Measurements from ENCODE around the gene DTNBP1. TPM values are rescaled to one million over a fixed set of nuclear protein-coding genes. Genes with fewer than 3 reads are reported as not detected.

Gene DTNBP1
- total RNA-seq, 1 donor from 2014 or later, result 19.4 TPM

DNA sequence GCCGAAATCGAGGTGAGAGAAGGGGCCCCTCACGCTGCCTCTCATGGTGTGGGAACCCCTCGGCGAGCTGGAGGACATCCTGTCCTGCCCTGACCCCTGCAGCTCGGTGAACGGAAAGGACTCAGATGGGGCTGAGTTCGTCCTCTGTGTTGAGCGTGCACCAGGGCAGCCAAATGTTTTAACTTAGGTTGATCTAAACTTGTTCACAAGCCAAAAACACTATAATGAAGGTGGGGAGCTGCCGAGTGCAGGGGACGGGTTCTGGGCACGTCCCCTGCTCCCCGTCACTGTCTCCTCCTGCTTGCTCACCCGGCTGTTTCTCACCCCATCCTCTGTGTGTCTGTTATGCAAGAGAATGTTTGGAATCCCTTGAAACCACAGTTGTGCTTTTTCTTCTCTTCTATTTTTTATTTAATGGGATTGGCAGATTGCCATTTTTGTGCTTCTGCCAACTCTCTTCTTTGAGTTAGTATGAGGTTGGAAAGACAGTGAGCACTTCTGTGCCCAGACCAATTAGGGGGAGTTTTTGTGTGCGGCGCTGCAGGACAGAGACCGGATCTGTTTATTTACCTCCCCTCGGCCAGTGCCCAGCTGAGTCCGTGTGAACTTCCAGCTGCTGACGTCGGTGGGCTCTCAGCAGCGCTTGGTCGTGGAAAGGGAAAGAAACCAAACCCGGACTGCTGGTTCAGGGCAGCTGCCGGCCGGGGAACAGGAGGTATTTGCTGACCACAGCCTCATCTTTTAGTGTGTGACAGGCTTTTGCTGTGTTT lies 158.1 kb downstream of the DTNBP1 start:
- peak in 1 of 2 experiments; percentile 57 for DNase-seq (ENCODE audit: low spot score in 2 of 2, unreplicated experiment in 2 of 2)
- Mint-ChIP-seq H3K27ac (peak overlapping the region; percentile 69), H3K4me3 (peak overlapping the region; percentile 40)

GRCh38 chr6:15504040-15504495 lies 158.8 kb downstream of the DTNBP1 start:
- Mint-ChIP-seq H3K27ac (peak overlapping the region; percentile 69), H3K9me3 (no peaks in the 10 kb centered on the region), H3K27me3 (ENCODE audit: low read depth) (no peaks in the 10 kb centered on the region), H3K4me1 (peaks cover 46% of the 10 kb centered on the region), H3K36me3 (peaks cover 30% of the 10 kb centered on the region), H3K4me3 (peak overlapping the region; percentile 25)
- DNase-seq (ENCODE audit: low spot score in 2 of 2, unreplicated experiment in 2 of 2), result no peak
- TF ChIP-seq CTCF (IDR thresholded peaks at IDR 0.05; ENCODE audit: unreplicated experiment), result no peak

More for the DNA sequence above, 158.1 kb downstream of the DTNBP1 start:
- Mint-ChIP-seq H3K36me3 (peaks cover 30% of the 10 kb centered on the region), H3K4me1 (peaks cover 46% of the 10 kb centered on the region), H3K9me3 (no peaks in the 10 kb centered on the region), H3K27me3 (ENCODE audit: low read depth) (no peaks in the 10 kb centered on the region)
- no peak for TF ChIP-seq CTCF (IDR thresholded peaks at IDR 0.05; ENCODE audit: unreplicated experiment)

- no peak for DNase-seq (ENCODE audit: low spot score in 2 of 2, unreplicated experiment in 2 of 2)
- H3K27me3 Mint-ChIP-seq (ENCODE audit: low read depth), result no peaks in the 10 kb centered on the region
- no peak for TF ChIP-seq CTCF (IDR thresholded peaks at IDR 0.05; ENCODE audit: unreplicated experiment)
- no peak overlapping the region for H3K4me3 Mint-ChIP-seq
- peaks cover 24% of the 10 kb centered on the region for H3K36me3 Mint-ChIP-seq
- H3K4me1 Mint-ChIP-seq, result peaks cover 46% of the 10 kb centered on the region
- no peak overlapping the region for H3K27ac Mint-ChIP-seq
- no peaks in the 10 kb centered on the region for H3K9me3 Mint-ChIP-seq
Observed at GRCh38 chr6:15503346-15503680, 159.5 kb downstream of the DTNBP1 start.

DNA sequence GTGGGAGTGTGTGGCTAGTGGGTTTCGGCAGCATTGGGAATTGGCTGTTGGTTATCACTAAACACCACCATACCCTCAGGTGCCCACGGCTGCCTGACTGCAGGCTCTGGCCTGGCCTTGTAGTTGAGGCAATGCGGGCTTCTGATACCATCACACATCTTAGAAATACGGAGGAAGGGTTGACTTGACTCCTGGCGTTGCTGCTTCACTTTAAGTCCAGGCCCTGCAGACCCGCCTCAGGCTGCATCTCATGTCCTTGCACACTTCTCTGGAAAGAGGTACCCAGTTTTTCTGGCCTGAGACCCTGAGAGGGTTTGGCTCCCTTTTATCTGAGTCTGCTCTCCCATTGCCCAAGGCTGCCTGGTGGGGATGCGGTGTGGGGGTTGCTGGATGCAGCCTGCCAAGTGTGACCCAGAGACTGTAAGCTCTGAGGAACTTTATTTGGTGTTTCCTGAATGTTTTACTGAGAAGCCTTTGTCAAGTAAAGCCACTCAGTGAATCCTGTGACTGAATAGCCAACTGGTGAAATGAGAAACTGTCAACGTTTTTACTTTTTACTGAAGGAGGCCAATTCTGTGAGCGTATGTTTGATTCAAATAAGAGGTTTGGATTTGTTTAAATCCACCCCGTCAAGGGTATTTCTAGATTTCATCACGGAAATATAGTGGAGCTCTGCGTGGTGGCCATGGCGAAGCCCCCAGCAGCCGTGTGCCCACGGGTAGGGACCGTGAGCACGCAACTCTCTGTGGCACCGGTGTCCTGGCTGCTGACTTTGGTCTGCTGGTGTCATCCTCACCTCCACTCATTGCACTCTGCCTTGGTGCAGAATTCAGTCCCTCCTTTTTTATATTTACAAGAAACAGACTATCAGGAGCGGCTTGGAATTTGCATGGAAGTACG lies 160.1 kb downstream of the DTNBP1 start:
- Mint-ChIP-seq H3K9me3 (no peaks in the 10 kb centered on the region), H3K27ac (no peak overlapping the region), H3K4me1 (peaks cover 46% of the 10 kb centered on the region), H3K36me3 (peaks cover 29% of the 10 kb centered on the region), H3K4me3 (no peak overlapping the region), H3K27me3 (ENCODE audit: low read depth) (no peaks in the 10 kb centered on the region)
- no peak for TF ChIP-seq CTCF (IDR thresholded peaks at IDR 0.05; ENCODE audit: unreplicated experiment)
- DNase-seq (ENCODE audit: low spot score in 2 of 2, unreplicated experiment in 2 of 2), result no peak

- TF ChIP-seq CTCF (IDR thresholded peaks at IDR 0.05; ENCODE audit: unreplicated experiment), result no peak
- Mint-ChIP-seq H3K36me3 (peaks cover 29% of the 10 kb centered on the region), H3K9me3 (no peaks in the 10 kb centered on the region), H3K27ac (peak overlapping the region; percentile 71), H3K27me3 (ENCODE audit: low read depth) (no peaks in the 10 kb centered on the region), H3K4me3 (no peak overlapping the region), H3K4me1 (peaks cover 46% of the 10 kb centered on the region)
- peak in 1 of 2 experiments; percentile 60 for DNase-seq (ENCODE audit: low spot score in 2 of 2, unreplicated experiment in 2 of 2)
Observed at GRCh38 chr6:15501826-15502445, 160.9 kb downstream of the DTNBP1 start.
